ENCODE data around the gene TNKS1BP1.
A peak's percentile ranks its signal among the peaks of the same experiment; 100 is the strongest.

TNKS1BP1 gene, protein sequence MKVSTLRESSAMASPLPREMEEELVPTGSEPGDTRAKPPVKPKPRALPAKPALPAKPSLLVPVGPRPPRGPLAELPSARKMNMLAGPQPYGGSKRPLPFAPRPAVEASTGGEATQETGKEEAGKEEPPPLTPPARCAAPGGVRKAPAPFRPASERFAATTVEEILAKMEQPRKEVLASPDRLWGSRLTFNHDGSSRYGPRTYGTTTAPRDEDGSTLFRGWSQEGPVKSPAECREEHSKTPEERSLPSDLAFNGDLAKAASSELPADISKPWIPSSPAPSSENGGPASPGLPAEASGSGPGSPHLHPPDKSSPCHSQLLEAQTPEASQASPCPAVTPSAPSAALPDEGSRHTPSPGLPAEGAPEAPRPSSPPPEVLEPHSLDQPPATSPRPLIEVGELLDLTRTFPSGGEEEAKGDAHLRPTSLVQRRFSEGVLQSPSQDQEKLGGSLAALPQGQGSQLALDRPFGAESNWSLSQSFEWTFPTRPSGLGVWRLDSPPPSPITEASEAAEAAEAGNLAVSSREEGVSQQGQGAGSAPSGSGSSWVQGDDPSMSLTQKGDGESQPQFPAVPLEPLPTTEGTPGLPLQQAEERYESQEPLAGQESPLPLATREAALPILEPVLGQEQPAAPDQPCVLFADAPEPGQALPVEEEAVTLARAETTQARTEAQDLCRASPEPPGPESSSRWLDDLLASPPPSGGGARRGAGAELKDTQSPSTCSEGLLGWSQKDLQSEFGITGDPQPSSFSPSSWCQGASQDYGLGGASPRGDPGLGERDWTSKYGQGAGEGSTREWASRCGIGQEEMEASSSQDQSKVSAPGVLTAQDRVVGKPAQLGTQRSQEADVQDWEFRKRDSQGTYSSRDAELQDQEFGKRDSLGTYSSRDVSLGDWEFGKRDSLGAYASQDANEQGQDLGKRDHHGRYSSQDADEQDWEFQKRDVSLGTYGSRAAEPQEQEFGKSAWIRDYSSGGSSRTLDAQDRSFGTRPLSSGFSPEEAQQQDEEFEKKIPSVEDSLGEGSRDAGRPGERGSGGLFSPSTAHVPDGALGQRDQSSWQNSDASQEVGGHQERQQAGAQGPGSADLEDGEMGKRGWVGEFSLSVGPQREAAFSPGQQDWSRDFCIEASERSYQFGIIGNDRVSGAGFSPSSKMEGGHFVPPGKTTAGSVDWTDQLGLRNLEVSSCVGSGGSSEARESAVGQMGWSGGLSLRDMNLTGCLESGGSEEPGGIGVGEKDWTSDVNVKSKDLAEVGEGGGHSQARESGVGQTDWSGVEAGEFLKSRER (N-terminal part only)

DNA sequence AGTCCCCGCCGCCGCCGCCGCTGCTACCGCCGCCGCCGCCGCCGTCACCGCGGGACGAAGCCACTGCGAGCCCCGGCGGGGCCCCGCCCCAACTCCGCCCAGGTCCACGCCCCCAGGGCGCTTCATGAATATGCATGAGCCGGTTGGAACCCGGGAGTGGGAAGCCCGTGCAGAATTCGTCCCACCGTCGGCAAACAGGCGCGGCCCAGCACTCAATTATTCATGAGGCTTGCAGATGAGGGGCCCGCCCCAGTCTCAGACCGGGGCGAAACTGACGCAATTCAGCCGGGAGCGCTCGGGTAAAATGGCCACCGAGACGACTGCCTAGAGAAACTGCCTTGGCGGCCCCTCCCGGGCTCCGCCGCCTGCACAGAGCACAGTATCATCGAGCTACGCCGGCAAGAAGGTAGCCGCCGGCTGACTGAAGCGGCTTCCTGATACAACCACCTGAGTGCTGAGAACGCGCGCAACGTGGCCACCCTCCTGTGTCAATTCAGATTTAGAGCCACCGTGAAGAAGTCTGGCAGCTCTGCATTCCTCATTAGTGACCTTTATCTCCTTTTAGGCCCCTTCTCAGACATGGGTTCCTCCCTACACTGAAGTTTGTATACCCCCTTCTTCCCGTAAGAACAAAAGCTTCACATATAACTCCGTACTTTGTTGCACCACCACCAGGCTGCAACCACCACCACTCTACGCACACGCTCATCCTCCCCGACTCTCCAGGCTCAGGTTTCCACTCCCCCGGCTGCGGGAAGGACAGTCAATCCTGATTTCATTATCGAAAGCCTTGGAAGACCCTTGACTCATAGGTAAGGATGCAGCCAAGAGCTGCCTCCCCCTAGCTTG is at the start of gene TNKS1BP1:
Gene TNKS1BP1 (minus strand): TSS at position 67 of the 849 bp plus-strand sequence. CDS start 3,067 bp downstream, outside the sequence.
- Histone ChIP-seq H3K9me3 (ENCODE audit: control insufficient read depth, low read depth, low read length) (no peaks in the 10 kb centered on the region), H3K4me3 (ENCODE audit: low read length) (peak within 1 kb of the TSS; percentile 86), H3K9ac (ENCODE audit: low read length) (peak within 1 kb of the TSS; percentile 86), H3K36me3 (ENCODE audit: control insufficient read depth, low read depth, low read length) (peaks cover 58% of the 10 kb centered on the region), H3K27me3 (ENCODE audit: control insufficient read depth, insufficient read depth, low read length) (no peaks in the 10 kb centered on the region), H3K27ac (ENCODE audit: low read length) (peak within 1 kb of the TSS; percentile 88), H3K4me1 (ENCODE audit: control insufficient read depth, low read depth, low read length) (peaks cover 25% of the 10 kb centered on the region)

DNA sequence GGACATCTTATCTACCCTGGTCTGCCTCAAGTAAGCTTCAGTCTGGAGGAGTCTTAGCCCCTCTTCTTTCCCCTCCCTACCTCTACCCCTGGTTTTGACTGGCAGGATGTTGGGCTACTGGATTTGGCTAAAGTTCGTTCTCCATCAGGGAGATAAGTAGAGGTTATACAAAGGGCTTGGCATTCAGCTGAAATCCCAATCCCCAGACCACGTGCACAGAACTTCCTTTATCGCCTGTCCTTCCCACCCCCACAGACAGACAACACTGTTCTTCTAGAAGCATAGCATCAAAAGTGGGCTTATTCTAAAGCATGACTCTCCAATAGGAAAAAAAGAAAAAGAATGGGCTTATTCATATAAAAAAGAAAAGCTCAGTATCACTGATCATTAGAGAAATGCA is 48.4 kb upstream of the TNKS1BP1 start:
- Histone ChIP-seq H3K4me1 (ENCODE audit: control insufficient read depth, low read depth, low read length) (no peaks in the 10 kb centered on the region), H3K4me3 (ENCODE audit: low read length) (no peak overlapping the region), H3K9ac (ENCODE audit: low read length) (no peak overlapping the region), H3K27me3 (ENCODE audit: control insufficient read depth, insufficient read depth, low read length) (peaks cover 5% of the 10 kb centered on the region), H3K36me3 (ENCODE audit: control insufficient read depth, low read depth, low read length) (no peaks in the 10 kb centered on the region), H3K9me3 (ENCODE audit: control insufficient read depth, low read depth, low read length) (no peaks in the 10 kb centered on the region), H3K27ac (ENCODE audit: low read length) (no peak overlapping the region)

DNA sequence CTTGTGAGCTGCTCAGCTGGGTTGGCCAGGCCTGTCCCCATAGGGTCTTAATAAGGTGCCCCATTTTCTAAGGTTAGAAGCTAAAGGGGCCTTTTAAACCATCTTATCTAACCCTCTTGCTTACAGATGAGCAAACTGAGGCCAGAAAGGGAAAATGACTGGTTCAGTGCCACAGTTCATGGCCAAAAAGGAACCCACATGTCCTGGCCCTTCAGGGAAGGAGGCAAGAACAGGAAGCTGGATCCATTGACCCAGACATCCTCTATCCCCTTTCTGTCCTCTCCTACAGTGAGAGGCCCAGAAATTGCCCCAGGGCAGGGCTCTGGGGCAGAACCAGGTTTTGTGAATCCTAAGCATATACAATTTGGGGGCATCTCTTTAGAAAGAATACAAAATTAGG is 46.2 kb upstream of the TNKS1BP1 start:
- Histone ChIP-seq H3K9me3 (ENCODE audit: control insufficient read depth, low read depth, low read length) (no peaks in the 10 kb centered on the region), H3K27ac (ENCODE audit: low read length) (no peak overlapping the region), H3K27me3 (ENCODE audit: control insufficient read depth, insufficient read depth, low read length) (no peaks in the 10 kb centered on the region), H3K9ac (ENCODE audit: low read length) (no peak overlapping the region), H3K4me1 (ENCODE audit: control insufficient read depth, low read depth, low read length) (peaks cover 5% of the 10 kb centered on the region), H3K36me3 (ENCODE audit: control insufficient read depth, low read depth, low read length) (no peaks in the 10 kb centered on the region), H3K4me3 (ENCODE audit: low read length) (no peak overlapping the region)

DNA sequence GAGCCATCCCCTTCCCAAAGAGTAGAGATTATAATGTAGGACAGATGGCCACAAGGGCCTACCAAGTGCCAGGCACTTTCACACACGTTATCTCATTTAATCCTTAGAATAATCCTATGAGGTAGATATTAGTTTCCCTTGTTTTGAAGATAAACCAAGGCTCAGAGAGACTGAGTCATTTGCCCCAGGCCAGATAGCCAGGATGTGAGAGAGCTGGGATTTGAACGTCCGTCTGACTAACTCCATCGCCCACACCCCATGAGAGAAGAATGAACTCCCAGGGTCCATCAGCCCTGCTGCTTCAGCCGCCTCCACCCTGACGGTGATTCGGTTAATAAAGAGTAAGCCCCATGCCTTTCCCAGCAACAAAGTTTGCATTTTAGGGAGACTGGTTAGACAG is 45.5 kb upstream of the TNKS1BP1 start:
- no peaks in the 10 kb centered on the region for H3K36me3 ChIP-seq (ENCODE audit: control insufficient read depth, low read depth, low read length)
- no peak overlapping the region for H3K9ac ChIP-seq (ENCODE audit: low read length)
- H3K27ac ChIP-seq (ENCODE audit: low read length): no peak overlapping the region
- peaks cover 12% of the 10 kb centered on the region for H3K4me1 ChIP-seq (ENCODE audit: control insufficient read depth, low read depth, low read length)
- H3K27me3 ChIP-seq (ENCODE audit: control insufficient read depth, insufficient read depth, low read length): no peaks in the 10 kb centered on the region
- no peaks in the 10 kb centered on the region for H3K9me3 ChIP-seq (ENCODE audit: control insufficient read depth, low read depth, low read length)
- no peak overlapping the region for H3K4me3 ChIP-seq (ENCODE audit: low read length)

- H3K9me3 ChIP-seq (ENCODE audit: control insufficient read depth, low read depth, low read length): no peaks in the 10 kb centered on the region
- H3K27ac ChIP-seq (ENCODE audit: low read length): no peak overlapping the region
- no peak overlapping the region for H3K4me3 ChIP-seq (ENCODE audit: low read length)
- H3K9ac ChIP-seq (ENCODE audit: low read length): no peak overlapping the region
- H3K4me1 ChIP-seq (ENCODE audit: control insufficient read depth, low read depth, low read length): peaks cover 17% of the 10 kb centered on the region
- H3K36me3 ChIP-seq (ENCODE audit: control insufficient read depth, low read depth, low read length): no peaks in the 10 kb centered on the region
- no peaks in the 10 kb centered on the region for H3K27me3 ChIP-seq (ENCODE audit: control insufficient read depth, insufficient read depth, low read length)
Observed at GRCh38 chr11:57368845-57369232, 44.1 kb upstream of the TNKS1BP1 start.

DNA sequence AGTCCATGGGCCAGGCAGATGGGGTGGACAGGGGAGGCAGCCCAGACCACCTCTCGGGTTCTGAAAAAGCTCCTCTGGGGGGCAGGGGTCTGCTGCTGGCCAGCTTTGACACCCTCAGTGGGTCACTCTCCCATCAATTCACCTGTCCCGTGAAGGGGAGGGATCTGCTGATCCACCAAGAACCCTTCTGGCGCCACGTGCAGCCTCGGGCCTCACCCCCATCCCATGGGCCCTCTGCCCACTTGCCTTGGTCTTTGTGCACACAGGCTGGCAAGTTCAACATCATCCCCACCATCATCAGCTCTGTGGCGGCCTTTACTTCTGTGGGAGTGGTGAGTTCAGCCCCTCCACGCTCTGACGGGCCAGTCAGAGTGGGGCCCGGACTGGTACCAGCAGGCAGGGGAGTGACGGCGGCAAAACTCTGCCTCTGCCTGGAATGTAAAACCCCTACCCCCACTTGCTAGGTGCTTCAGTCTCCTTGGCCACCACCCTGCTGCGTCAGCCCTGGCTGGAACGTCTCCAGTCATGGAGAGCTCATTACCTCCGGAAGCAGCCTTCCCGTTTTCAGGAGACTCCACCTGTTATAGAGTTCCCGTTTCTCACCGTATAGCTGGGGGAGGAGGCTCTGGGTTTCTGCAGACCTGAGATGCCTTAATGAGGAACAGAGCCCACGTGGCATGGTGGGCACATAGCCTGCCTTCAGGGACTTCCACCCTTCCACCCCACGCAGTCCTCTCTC is 43.5 kb upstream of the TNKS1BP1 start:
- no peak overlapping the region for H3K4me3 ChIP-seq (ENCODE audit: low read length)
- no peak overlapping the region for H3K27ac ChIP-seq (ENCODE audit: low read length)
- H3K27me3 ChIP-seq (ENCODE audit: control insufficient read depth, insufficient read depth, low read length): no peaks in the 10 kb centered on the region
- no peak overlapping the region for H3K9ac ChIP-seq (ENCODE audit: low read length)
- H3K9me3 ChIP-seq (ENCODE audit: control insufficient read depth, low read depth, low read length): no peaks in the 10 kb centered on the region
- H3K4me1 ChIP-seq (ENCODE audit: control insufficient read depth, low read depth, low read length): peaks cover 17% of the 10 kb centered on the region
- no peaks in the 10 kb centered on the region for H3K36me3 ChIP-seq (ENCODE audit: control insufficient read depth, low read depth, low read length)

GRCh38 chr11:57364851-57365660 is 40.3 kb upstream of the TNKS1BP1 start:
- H3K9ac ChIP-seq (ENCODE audit: low read length): no peak overlapping the region
- peaks cover 17% of the 10 kb centered on the region for H3K4me1 ChIP-seq (ENCODE audit: control insufficient read depth, low read depth, low read length)
- H3K27ac ChIP-seq (ENCODE audit: low read length): no peak overlapping the region
- H3K36me3 ChIP-seq (ENCODE audit: control insufficient read depth, low read depth, low read length): no peaks in the 10 kb centered on the region
- no peak overlapping the region for H3K4me3 ChIP-seq (ENCODE audit: low read length)
- no peaks in the 10 kb centered on the region for H3K9me3 ChIP-seq (ENCODE audit: control insufficient read depth, low read depth, low read length)
- no peaks in the 10 kb centered on the region for H3K27me3 ChIP-seq (ENCODE audit: control insufficient read depth, insufficient read depth, low read length)

DNA sequence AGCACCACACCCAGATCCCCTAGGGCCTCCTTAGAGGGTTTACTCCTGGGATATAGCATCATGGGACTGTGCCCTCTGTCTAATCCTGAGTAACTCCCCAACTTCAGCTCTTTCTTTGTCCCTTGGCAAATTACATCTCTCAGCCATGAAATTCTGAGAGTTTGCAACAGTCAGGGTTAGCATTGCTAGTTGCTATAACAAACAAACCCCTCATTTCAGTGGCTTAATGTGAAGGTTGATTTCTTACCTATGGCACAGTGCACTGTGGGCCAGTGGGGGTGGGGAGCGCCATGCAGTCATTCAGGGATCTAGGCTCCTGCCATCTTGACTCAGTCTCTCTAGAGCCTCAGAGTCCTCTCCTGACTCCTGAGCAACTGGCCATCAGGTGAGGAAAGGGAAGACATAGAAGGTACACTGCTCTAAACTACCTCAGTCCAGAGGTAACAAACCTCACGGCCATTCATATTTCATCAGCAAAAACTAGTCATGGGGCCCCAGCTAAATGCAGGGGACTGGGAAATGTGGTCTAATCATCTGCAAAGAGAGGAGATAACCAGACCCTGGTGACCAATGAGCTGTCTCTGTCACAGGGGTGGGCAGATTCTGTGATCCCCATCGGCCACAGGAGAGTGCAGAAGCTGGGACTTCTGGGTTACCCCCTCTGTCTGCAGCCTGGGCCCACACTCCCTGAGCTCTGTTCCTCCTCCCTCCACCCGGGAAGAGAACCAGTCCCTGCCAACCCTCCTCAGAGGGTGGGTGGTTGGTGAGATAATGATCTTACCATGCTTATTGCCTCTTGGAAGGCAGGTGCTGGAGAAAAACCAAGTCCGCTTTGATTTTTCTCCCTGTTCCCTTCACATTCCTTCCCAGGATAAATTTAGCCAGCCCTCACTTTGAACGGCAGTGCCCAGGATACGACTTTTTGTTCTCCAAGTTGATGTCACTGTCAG is 38.7 kb upstream of the TNKS1BP1 start:
- Histone ChIP-seq H3K36me3 (ENCODE audit: control insufficient read depth, low read depth, low read length) (no peaks in the 10 kb centered on the region), H3K4me1 (ENCODE audit: control insufficient read depth, low read depth, low read length) (peaks cover 17% of the 10 kb centered on the region), H3K9me3 (ENCODE audit: control insufficient read depth, low read depth, low read length) (no peaks in the 10 kb centered on the region), H3K27me3 (ENCODE audit: control insufficient read depth, insufficient read depth, low read length) (no peaks in the 10 kb centered on the region), H3K4me3 (ENCODE audit: low read length) (no peak overlapping the region), H3K27ac (ENCODE audit: low read length) (no peak overlapping the region), H3K9ac (ENCODE audit: low read length) (no peak overlapping the region)

DNA sequence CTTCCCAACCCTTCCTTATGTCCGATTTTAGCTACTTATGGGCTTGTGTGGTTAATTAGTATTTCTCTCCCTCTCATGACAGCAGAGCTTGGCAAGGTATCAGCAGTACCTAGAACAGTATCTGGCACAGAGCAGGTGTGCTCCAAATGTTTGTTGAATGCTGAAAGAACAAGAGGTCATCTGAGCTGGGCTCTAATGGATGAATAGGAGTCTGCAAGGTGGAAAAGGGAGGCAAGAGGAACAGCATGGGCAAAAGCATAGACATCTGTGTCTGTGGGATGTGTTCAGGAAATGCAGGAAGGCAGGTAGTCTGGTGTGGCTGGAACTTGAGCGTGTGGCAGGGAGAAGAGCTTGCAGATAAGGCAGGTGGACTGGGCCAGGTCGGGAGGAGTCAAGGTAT is 37.2 kb upstream of the TNKS1BP1 start:
- H3K4me1 ChIP-seq (ENCODE audit: control insufficient read depth, low read depth, low read length): peaks cover 17% of the 10 kb centered on the region
- no peak overlapping the region for H3K27ac ChIP-seq (ENCODE audit: low read length)
- no peaks in the 10 kb centered on the region for H3K9me3 ChIP-seq (ENCODE audit: control insufficient read depth, low read depth, low read length)
- H3K27me3 ChIP-seq (ENCODE audit: control insufficient read depth, insufficient read depth, low read length): no peaks in the 10 kb centered on the region
- H3K36me3 ChIP-seq (ENCODE audit: control insufficient read depth, low read depth, low read length): no peaks in the 10 kb centered on the region
- H3K9ac ChIP-seq (ENCODE audit: low read length): no peak overlapping the region
- H3K4me3 ChIP-seq (ENCODE audit: low read length): no peak overlapping the region
